ENCODE data around the gene CALCB. TPM values are rescaled to one million over a fixed set of nuclear protein-coding genes. Genes with fewer than 3 reads are reported as not detected.
"Not testable (repeated sequence)": the region's sequence is repeated elsewhere in the genome, so short reads cannot be mapped to it uniquely, and the experiment has no call there.

Gene CALCB, protein sequence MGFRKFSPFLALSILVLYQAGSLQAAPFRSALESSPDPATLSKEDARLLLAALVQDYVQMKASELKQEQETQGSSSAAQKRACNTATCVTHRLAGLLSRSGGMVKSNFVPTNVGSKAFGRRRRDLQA
- not detected for polyA plus RNA-seq (2013, experiment 1 of 2; ENCODE audit: insufficient read length)
- polyA plus RNA-seq (2013, experiment 2 of 2; ENCODE audit: insufficient read length) = not detected

GRCh38 chr11:15073361-15074205 is at the start of gene CALCB:
Gene CALCB (plus strand): TSS chr11:15073593. CDS start chr11:15074719, 1,126 bp downstream.
- DNase-seq = no peak

DNA sequence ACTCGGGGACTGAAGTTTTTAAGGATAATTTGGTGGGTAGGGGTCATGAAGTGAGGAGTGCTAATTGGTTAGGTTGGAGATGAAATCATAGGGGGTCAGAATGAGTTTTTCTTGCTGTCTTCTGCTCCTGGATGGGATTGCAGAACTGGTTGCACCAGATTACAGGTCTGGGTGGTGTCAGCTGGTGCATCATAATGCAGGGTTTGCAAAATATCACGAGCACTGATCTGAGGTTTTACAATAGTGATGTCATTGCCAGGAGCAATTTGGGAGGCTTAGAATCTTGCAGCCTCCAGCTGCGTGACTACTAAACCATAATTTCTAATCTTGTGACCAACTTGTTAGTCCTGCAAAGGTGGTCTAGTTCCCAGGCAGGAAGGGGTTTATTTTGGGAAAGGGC is 46.4 kb upstream of the CALCB start:
- DNase-seq = no peak

- DNase-seq = no peak
Measured at GRCh38 chr11:15027956-15028355, 45.4 kb upstream of the CALCB start.

- DNase-seq = no peak
Measured at GRCh38 chr11:15028379-15028778, 45.0 kb upstream of the CALCB start.

- not testable (repeated sequence) for DNase-seq
Measured at GRCh38 chr11:15031945-15032344, 41.4 kb upstream of the CALCB start.

GRCh38 chr11:15034687-15035267 is 38.6 kb upstream of the CALCB start:
- no peak for DNase-seq

DNA sequence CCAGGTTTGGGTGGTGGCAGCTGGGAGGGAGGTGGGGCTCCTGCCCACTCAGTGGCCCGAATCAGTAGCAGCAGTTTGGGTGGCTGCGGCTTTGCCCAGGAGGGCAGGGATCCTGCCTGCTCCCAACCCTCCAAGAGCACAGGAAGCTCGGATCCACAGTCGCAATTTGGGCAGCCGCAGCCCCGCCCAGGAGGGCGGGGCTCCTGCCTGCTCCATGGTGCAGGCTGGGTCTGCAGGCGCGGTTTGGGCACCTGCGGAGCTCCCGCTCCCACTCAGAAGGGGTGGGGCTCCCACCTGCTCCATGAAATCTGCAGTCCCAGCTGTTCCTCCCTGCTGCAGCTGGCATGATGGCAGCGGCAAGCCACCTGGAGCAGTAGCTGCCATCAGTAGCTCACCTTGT is 38.1 kb upstream of the CALCB start:
- no peak for DNase-seq

DNA sequence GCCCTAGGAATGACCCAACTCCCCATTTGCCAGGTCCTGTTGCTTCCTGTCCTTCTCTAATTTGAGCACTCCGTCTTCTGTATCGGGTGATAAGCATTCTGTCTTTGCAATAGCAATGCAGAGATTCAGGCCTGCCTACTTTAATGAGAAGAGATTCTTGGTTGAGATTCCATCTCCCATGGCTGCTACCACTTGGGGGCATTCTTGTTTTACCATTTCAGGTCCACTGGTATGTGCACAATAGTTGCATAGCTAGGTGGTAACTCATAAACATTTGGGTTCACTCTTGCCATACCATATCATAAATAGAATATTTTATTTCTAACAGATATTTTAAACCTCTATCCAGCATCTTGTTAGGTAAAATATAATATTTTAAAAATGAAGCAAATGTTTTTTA is 34.4 kb upstream of the CALCB start:
- no peak for DNase-seq

- DNase-seq = no peak
Measured at GRCh38 chr11:15045209-15045608, 28.2 kb upstream of the CALCB start.

- DNase-seq = no peak
Measured at GRCh38 chr11:15045891-15046290, 27.5 kb upstream of the CALCB start.

- not testable (repeated sequence) for DNase-seq
Measured at GRCh38 chr11:15046673-15047072, 26.7 kb upstream of the CALCB start.

GRCh38 chr11:15048616-15049015 is 24.8 kb upstream of the CALCB start:
- DNase-seq = no peak

DNA sequence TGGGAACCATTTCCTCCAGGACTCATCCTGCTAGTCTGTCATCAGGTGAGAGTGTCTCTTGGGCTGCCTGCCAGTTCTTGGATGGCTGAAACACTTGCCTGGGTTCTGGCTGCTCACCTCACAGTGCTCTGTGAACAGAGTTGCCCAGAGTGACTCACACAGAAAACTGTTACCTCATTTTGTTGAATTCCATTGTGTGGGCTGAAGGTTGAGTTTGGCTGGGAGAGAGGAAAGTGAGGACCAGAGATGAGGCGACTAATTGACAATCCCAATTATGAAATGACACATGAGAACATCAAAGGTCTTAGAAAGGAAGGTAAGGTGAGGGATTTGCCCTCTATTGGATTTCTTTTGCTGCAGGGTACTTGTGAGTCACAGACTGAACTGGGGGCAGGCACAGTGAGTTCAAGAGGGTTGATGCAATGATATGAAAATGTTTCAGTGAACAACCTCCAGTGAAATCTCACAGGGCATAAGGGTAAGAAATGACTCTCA is 20.2 kb upstream of the CALCB start:
- peak; percentile 18 for DNase-seq

DNA sequence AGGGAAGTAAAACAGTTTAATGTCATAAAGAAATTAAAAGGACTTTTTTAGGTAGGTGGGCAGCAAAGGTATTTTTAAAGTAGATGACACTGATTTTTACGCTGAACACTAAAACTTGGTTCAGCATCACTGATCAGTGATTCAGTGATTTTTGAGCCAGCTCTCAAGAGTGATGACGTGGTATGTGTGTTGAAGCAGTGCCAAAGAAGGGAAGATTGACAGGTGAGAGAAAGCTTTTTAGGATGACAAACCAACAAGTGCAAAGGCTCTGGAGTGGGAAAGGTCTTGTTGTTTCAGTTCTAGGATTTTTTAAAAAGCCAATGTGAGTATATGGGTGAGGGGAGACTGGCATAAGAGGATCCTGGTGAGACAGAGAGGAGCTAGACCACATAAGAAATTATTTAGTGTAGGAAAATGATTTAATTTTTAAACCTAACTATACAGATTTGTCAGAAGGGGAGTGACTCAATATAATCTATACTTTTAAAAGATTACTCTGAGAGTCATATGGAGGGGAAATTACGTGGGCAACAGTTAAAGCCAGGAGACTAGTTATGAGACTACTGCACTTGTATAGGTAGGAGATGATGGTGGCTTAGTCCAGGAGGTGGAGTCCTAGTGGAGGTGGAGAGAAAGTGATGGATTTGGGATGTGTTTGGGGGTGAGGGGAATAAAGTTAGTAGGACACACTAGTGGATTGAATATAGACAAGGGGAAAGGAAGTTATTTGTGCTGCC is 17.6 kb upstream of the CALCB start:
- DNase-seq = no peak

GRCh38 chr11:15057329-15057728 is 16.1 kb upstream of the CALCB start:
- no peak for DNase-seq

DNA sequence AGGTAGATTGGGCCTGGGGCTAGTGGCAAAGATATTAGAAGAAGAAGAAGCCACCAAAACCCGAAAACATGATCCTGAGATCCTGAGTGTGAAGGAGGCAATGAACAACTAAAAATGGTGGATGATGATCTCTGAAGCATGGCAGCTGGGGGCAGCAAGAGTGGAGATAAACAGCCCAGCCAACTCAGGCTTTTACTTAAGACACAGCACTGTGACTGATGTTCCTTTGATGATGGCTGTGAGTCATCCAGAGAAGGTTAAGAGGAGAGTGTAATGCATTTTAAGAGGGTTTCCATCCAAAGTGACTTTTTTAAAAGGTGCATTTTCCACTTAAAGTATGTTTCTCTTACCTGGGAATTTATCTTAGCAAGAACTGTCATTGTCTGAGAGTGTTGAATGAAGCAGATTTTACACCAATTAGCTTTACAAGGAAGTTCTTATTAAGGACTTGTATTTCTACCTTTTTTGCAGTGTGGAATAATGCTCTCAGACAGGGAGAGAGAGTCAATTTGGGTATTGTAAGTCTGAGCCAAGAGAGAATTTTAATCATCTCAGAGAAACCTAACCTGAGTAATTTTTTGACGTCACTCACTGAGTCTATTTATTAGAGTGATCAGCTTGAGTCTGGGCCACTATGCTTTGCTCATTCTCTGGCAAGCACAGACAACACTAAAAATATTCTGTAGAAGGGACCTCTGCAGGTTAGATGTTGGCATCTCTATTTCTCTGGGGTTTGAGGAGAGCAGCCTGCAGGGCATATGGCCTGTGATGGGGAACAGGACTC is 14.1 kb upstream of the CALCB start:
- DNase-seq = no peak

- no peak for DNase-seq
Measured at GRCh38 chr11:15062599-15062998, 10.8 kb upstream of the CALCB start.

DNA sequence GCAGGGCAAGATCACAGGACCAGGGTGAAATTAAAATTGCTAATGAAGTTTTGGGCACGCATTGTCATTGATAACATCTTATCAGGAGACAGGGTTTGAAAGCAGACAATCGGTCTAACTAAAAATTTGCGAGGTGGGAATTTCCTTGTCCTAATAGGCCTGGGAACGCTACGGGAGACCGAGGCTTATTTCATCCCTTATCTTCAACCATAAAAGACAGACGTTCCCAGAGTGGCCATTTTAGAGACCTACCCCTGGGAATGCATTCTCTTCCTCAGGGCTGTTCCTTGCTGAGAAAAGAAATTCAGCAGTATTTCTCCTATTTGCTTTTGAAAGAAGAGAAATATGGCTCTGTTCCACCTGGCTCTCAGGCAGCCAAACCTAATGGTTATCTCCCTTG is 3.6 kb upstream of the CALCB start:
- DNase-seq = not testable (repeated sequence)

DNA sequence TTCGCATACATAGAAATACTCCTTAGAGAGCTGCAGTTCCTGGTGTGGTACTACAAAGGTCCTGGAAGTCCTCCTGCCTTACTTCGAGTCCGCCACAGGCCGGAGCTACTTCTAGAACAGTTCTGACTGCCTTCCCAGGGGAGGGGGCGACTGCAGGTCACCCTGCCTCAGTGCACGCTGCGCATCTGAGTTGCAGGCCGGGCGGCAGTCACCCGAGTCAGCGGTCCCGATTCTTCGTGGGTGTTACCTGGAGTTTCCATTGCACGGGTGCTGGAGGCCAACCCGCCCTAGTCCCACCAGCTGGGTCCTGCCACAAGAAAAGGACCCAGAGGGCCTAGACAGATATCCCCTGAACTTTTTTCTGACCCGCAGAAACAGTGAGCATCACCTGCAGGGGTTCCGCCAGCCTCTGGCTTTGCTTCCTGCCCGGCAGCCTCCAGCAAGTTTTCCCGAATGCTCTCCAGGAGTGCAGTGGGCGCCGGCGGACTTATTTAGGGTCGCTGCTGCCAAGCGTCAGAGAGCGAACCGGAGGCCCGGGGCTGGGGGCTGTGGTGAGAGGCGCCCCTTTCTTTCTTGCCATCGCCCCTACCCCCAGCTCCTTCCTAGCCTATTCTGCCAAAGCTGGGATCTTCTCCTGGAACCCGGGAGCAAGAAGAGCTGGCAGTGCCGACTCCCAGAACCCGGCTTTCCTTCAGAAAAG is 1.7 kb upstream of the CALCB start:
- DNase-seq = no peak

GRCh38 chr11:15072551-15073143 is 746 bp upstream of the CALCB start:
- DNase-seq = no peak
